AG08395 (cell line): ENCODE measurements around the gene POU6F2.

ENCODE experiments used
- DNase-seq: peaks from one replicate; pipeline ENCODE4 v3.0.0; 2012; ENCODE audit warnings: mixed read lengths, low spot score

Gene POU6F2

GRCh38 chr7:39509912-39510311 lies 532.2 kb downstream of the POU6F2 start:
- no peak for DNase-seq

GRCh38 chr7:39510864-39511354 lies 533.2 kb downstream of the POU6F2 start:
- DNase-seq: peak; percentile 7

GRCh38 chr7:39515534-39516228 lies 538.0 kb downstream of the POU6F2 start:
- DNase-seq: no peak

GRCh38 chr7:39516498-39516897 lies 538.8 kb downstream of the POU6F2 start:
- DNase-seq: no peak

GRCh38 chr7:39517240-39517639 lies 539.5 kb downstream of the POU6F2 start:
- DNase-seq: no peak
